Liver (tissue), 9 donors: ENCODE data around the gene DAGLA. TPM values are rescaled to one million over a fixed set of nuclear protein-coding genes. Genes with fewer than 3 reads are reported as not detected.
A peak's percentile ranks its signal among the peaks of the same experiment; 100 is the strongest.

Experiments used
- DNase-seq: peaks from one replicate; pipeline ENCODE4 v3.0.0-alpha.2; 2017; ENCODE audit warnings: low spot score
- H3K27ac ChIP-seq, 2 donors: one replicate each; pipeline ENCODE4 v1.7.0; 2013; ENCODE audit warnings: inconsistent platforms in 2 of 2, low read length in 2 of 2, control low read depth in 1 of 2, low read depth in 1 of 2, mild to moderate bottlenecking in 1 of 2
- H3K27me3 ChIP-seq, 4 donors: one replicate each; pipeline versions ENCODE4 v1.6.1 to v1.7.0; 2013; ENCODE audit warnings: low read length in 3 of 4, inconsistent platforms in 1 of 4, mild to moderate bottlenecking in 1 of 4, moderate library complexity in 1 of 4; ENCODE audit not compliant: control insufficient read depth in 4 of 4, insufficient read depth in 4 of 4
- H3K36me3 ChIP-seq, 4 donors: one replicate each; pipeline versions ENCODE4 v1.6.1 to v1.7.0; 2013; ENCODE audit warnings: low read length in 3 of 4, mild to moderate bottlenecking in 3 of 4, low read depth in 1 of 4, moderate library complexity in 1 of 4; ENCODE audit not compliant: control insufficient read depth in 4 of 4, insufficient read depth in 3 of 4
- H3K4me1 ChIP-seq, 4 donors: one replicate each; pipeline versions ENCODE4 v1.6.1 to v1.7.0; 2013; ENCODE audit warnings: low read length in 3 of 4, mild to moderate bottlenecking in 3 of 4, moderate library complexity in 1 of 4; ENCODE audit not compliant: control insufficient read depth in 4 of 4, insufficient read depth in 4 of 4
- H3K4me3 ChIP-seq, 3 donors: one replicate each; pipeline versions ENCODE4 v1.6.1 to v1.7.0; 2013; ENCODE audit warnings: low read length in 3 of 3, control low read depth in 1 of 3, low read depth in 1 of 3, mild to moderate bottlenecking in 1 of 3
- H3K9ac ChIP-seq, 2 donors: one replicate each; pipeline ENCODE4 v1.7.0; 2013; ENCODE audit warnings: low read length in 2 of 2, mild to moderate bottlenecking in 2 of 2, moderate library complexity in 2 of 2, control low read depth in 1 of 2, low read depth in 1 of 2
- H3K9me3 ChIP-seq, 4 donors: one replicate each; pipeline versions ENCODE4 v1.6.1 to v1.7.0; 2013; ENCODE audit warnings: low read length in 3 of 4; ENCODE audit not compliant: control insufficient read depth in 4 of 4
- EGR1 ChIP-seq, 2 donors: IDR thresholded peaks; 2 replicates each; pipeline ENCODE4 v1.6.1; 2016 to 2018; ENCODE audit warnings: antibody characterized with exemption in 2 of 2, low read depth in 2 of 2
- FOXA1 ChIP-seq: IDR thresholded peaks from 2 replicates; pipeline ENCODE4 v1.6.1; 2016; ENCODE audit warnings: antibody characterized with exemption
- FOXA2 ChIP-seq: IDR thresholded peaks from 2 replicates; pipeline ENCODE4 v1.6.1; 2016; ENCODE audit warnings: antibody characterized with exemption
- GABPA ChIP-seq, 2 donors: IDR thresholded peaks in 1 of 2; conservative IDR thresholded peaks in 1 of 2; 2 replicates each; pipeline ENCODE4 v1.6.1; 2016; ENCODE audit warnings: antibody characterized with exemption in 2 of 2, mild to moderate bottlenecking in 1 of 2, moderate library complexity in 1 of 2
- HNF4A ChIP-seq, 2 donors: conservative IDR thresholded peaks; 2 replicates each; pipeline ENCODE4 v1.6.1; 2016; ENCODE audit warnings: antibody characterized with exemption in 2 of 2, mild to moderate bottlenecking in 2 of 2
- HNF4G ChIP-seq: IDR thresholded peaks from 2 replicates; pipeline ENCODE4 v1.6.1; 2016; ENCODE audit warnings: antibody characterized with exemption
- JUND ChIP-seq, 2 donors: IDR thresholded peaks; 2 replicates each; pipeline ENCODE4 v1.6.1; 2016; ENCODE audit warnings: antibody characterized with exemption in 2 of 2
- NR2F2 ChIP-seq: IDR thresholded peaks from 2 replicates; pipeline ENCODE4 v1.6.1; 2016; ENCODE audit warnings: antibody characterized with exemption
- RAD21 ChIP-seq, 2 donors: IDR thresholded peaks; 2 replicates each; pipeline ENCODE4 v1.6.1; 2016; ENCODE audit warnings: antibody characterized with exemption in 2 of 2, mild to moderate bottlenecking in 2 of 2
- RXRA ChIP-seq, 2 donors: IDR thresholded peaks; 2 replicates each; pipeline ENCODE4 v1.6.1; 2017 to 2018; ENCODE audit warnings: antibody characterized with exemption in 2 of 2, mild to moderate bottlenecking in 1 of 2
- SP1 ChIP-seq: IDR thresholded peaks from 2 replicates; pipeline ENCODE4 v1.6.1; 2018; ENCODE audit warnings: antibody characterized with exemption, mild to moderate bottlenecking
- TAF1 ChIP-seq: conservative IDR thresholded peaks from 2 replicates; pipeline ENCODE4 v1.6.1; 2016; ENCODE audit warnings: antibody characterized with exemption, mild to moderate bottlenecking
- YY1 ChIP-seq: IDR thresholded peaks from 2 replicates; pipeline ENCODE4 v1.6.1; 2016; ENCODE audit warnings: antibody characterized with exemption, mild to moderate bottlenecking
- WGBS: extraction: QIAGEN DNeasy Blood & Tissue Kit; methylation state at CpG from one replicate; pipeline ENCODE4 v1.1.7; 2013; 5-methylcytosine and 5-hydroxymethylcytosine counted together
- polyA plus RNA-seq, 2 donors: library from polyadenylated mRNA; stranded (reverse) in 1 of 2; unstranded in 1 of 2; fragments of 200-250 nt in 1 of 2; fragments of >200 nt in 1 of 2; fragmentation: Nextera tagmentation in 1 of 2; extraction: Ambion mirVana in 1 of 2; gene quantifications; one replicate each; pipeline versions ENCODE4 v1.2.1 to v1.2.3, GENCODE V29; 2013 to 2015
- total RNA-seq, 2 donors: library from RNA; depleted of rRNA; stranded (reverse); fragments of >200 nt; gene quantifications; one replicate each; pipeline ENCODE4 v1.2.3, GENCODE V29; 2014
- TF ChIP-seq, protein P1 (sequence below): IDR thresholded peaks from 2 replicates; pipeline ENCODE4 v1.6.1; 2016; ENCODE audit warnings: antibody characterized with exemption
- TF ChIP-seq, protein P2 (sequence below): IDR thresholded peaks from 2 replicates; pipeline ENCODE4 v1.6.1; 2016; ENCODE audit warnings: antibody characterized with exemption
- TF ChIP-seq, protein P3 (sequence below): IDR thresholded peaks from 2 replicates; pipeline ENCODE4 v1.6.1; 2016; ENCODE audit warnings: antibody characterized with exemption
- TF ChIP-seq, protein P4 (sequence below): fragments of 150-350 bp; IDR thresholded peaks from 2 replicates; pipeline ENCODE4 v1.5.1; 2017; ENCODE audit warnings: improper control_type of control experiment, low read depth, low read length; ENCODE audit not compliant: missing input control
- TF ChIP-seq, protein P5 (sequence below): IDR thresholded peaks from 2 replicates; pipeline ENCODE4 v1.6.1; 2016; ENCODE audit warnings: antibody characterized with exemption, mild to moderate bottlenecking
- donor health status: healthy.
- donor health status: healthy.
- donor health status: healthy.
- donor health status: healthy.
- donor health status: healthy.

DAGLA gene
- total and polyA plus RNA-seq, 4 donors: 0.13 to 0.84 (median 0.60) TPM

DNA sequence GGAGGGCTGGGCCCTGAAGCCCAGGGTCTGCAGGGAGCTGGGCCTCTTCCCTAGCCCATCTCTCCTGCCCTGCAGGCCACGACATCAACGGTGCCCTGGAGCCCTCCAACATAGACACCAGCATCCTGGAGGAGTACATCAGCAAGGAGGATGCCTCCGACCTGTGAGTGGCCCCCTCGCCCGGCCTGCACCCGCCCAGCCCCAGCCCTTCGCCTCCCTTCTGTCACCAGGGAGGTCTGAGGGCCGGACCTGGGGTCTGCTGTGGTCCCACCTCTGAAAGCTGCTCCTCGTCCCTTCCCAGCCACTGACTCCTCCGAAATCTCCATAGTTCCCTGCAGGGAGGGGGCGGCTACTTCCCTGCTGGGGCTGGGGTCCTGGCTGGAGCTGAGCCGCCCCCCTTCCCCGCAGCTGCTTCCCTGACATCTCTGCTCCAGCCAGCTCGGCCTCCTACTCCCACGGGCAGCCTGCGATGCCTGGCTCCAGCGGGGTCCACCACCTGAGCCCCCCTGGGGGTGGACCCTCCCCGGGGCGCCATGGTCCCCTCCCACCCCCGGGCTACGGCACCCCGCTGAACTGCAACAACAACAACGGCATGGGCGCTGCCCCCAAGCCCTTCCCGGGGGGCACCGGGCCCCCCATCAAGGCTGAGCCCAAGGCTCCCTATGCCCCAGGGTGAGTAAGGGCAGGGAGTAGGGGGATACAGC lies 85.5 kb downstream of the DAGLA start:
- no peaks in the 10 kb centered on the region for H3K27me3 ChIP-seq
- H3K36me3 ChIP-seq: no peaks in the 10 kb centered on the region
- DNase-seq: no peak
- TF ChIP-seq FOXA2 (no peak), RXRA (IDR thresholded peaks at IDR 0.05) (no peak), JUND (IDR thresholded peaks at IDR 0.05) (no peak), HNF4G (no peak), TAF1 (no peak), RAD21 (IDR thresholded peaks at IDR 0.05) (no peak), FOXA1 (no peak), YY1 (no peak), GABPA (IDR thresholded peaks at IDR 0.05 in 1 of 2, conservative IDR thresholded peaks at IDR 0.05 in 1 of 2) (no peak), HNF4A (conservative IDR thresholded peaks at IDR 0.05) (no peak), EGR1 (IDR thresholded peaks at IDR 0.05; ENCODE audit: low read depth in 2 of 2) (no peak), NR2F2 (no peak), SP1 (no peak)
- TF ChIP-seq, protein P1, sequence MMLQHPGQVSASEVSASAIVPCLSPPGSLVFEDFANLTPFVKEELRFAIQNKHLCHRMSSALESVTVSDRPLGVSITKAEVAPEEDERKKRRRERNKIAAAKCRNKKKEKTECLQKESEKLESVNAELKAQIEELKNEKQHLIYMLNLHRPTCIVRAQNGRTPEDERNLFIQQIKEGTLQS: no peak
- TF ChIP-seq, protein P2, sequence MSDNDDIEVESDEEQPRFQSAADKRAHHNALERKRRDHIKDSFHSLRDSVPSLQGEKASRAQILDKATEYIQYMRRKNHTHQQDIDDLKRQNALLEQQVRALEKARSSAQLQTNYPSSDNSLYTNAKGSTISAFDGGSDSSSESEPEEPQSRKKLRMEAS: no peak
- TF ChIP-seq, protein P3, sequence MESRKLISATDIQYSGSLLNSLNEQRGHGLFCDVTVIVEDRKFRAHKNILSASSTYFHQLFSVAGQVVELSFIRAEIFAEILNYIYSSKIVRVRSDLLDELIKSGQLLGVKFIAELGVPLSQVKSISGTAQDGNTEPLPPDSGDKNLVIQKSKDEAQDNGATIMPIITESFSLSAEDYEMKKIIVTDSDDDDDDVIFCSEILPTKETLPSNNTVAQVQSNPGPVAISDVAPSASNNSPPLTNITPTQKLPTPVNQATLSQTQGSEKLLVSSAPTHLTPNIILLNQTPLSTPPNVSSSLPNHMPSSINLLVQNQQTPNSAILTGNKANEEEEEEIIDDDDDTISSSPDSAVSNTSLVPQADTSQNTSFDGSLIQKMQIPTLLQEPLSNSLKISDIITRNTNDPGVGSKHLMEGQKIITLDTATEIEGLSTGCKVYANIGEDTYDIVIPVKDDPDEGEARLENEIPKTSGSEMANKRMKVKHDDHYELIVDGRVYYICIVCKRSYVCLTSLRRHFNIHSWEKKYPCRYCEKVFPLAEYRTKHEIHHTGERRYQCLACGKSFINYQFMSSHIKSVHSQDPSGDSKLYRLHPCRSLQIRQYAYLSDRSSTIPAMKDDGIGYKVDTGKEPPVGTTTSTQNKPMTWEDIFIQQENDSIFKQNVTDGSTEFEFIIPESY: no peak
- TF ChIP-seq, protein P4, sequence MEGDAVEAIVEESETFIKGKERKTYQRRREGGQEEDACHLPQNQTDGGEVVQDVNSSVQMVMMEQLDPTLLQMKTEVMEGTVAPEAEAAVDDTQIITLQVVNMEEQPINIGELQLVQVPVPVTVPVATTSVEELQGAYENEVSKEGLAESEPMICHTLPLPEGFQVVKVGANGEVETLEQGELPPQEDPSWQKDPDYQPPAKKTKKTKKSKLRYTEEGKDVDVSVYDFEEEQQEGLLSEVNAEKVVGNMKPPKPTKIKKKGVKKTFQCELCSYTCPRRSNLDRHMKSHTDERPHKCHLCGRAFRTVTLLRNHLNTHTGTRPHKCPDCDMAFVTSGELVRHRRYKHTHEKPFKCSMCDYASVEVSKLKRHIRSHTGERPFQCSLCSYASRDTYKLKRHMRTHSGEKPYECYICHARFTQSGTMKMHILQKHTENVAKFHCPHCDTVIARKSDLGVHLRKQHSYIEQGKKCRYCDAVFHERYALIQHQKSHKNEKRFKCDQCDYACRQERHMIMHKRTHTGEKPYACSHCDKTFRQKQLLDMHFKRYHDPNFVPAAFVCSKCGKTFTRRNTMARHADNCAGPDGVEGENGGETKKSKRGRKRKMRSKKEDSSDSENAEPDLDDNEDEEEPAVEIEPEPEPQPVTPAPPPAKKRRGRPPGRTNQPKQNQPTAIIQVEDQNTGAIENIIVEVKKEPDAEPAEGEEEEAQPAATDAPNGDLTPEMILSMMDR: no peak
- TF ChIP-seq, protein P5, sequence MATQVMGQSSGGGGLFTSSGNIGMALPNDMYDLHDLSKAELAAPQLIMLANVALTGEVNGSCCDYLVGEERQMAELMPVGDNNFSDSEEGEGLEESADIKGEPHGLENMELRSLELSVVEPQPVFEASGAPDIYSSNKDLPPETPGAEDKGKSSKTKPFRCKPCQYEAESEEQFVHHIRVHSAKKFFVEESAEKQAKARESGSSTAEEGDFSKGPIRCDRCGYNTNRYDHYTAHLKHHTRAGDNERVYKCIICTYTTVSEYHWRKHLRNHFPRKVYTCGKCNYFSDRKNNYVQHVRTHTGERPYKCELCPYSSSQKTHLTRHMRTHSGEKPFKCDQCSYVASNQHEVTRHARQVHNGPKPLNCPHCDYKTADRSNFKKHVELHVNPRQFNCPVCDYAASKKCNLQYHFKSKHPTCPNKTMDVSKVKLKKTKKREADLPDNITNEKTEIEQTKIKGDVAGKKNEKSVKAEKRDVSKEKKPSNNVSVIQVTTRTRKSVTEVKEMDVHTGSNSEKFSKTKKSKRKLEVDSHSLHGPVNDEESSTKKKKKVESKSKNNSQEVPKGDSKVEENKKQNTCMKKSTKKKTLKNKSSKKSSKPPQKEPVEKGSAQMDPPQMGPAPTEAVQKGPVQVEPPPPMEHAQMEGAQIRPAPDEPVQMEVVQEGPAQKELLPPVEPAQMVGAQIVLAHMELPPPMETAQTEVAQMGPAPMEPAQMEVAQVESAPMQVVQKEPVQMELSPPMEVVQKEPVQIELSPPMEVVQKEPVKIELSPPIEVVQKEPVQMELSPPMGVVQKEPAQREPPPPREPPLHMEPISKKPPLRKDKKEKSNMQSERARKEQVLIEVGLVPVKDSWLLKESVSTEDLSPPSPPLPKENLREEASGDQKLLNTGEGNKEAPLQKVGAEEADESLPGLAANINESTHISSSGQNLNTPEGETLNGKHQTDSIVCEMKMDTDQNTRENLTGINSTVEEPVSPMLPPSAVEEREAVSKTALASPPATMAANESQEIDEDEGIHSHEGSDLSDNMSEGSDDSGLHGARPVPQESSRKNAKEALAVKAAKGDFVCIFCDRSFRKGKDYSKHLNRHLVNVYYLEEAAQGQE: no peak
- peak overlapping the region; percentile 81 to 98 for H3K27ac ChIP-seq
- peaks cover 18 to 48% (median 32%) of the 10 kb centered on the region in 4 donors for H3K4me1 ChIP-seq
- no peak overlapping the region for H3K9ac ChIP-seq
- 91% methylated on average over 26 of the region's 26 CpGs for WGBS
- H3K4me3 ChIP-seq: no peak overlapping the region
- H3K9me3 ChIP-seq: no peaks in the 10 kb centered on the region
